Activated CD4-positive, alpha-beta memory T cell treated with anti-CD3 and anti-CD28 coated beads for 36 hours (primary cell): Measurements from ENCODE around the gene PMS1. TPM values are rescaled to one million over a fixed set of nuclear protein-coding genes. Genes with fewer than 3 reads are reported as not detected.
"Not testable (repeated sequence)": the region's sequence is repeated elsewhere in the genome, so short reads cannot be mapped to it uniquely, and the experiment has no call there.

Experiments
- CTCF ChIA-PET: fragments of 350-600 bp; sonication (Branson Sonifier 250); formaldehyde crosslinking; loops from one replicate; lab custom pipeline; 2021; ENCODE audit warnings: antibody characterized with exemption, inconsistent platforms; lab: Charles Lee
- POLR2A ChIA-PET: fragments of 350-600 bp; sonication (Branson Sonifier 250); formaldehyde crosslinking; loops from one replicate; lab custom pipeline; 2021; ENCODE audit warnings: antibody characterized with exemption; lab: Charles Lee
- DNase-seq: peaks from one replicate; pipeline ENCODE4 v3.0.0-alpha.2; 2020
- H3K27ac Mint-ChIP-seq: one replicate; pipeline ENCODE4 v1.8.0; 2021; ENCODE audit warnings: mixed read lengths
- H3K27me3 Mint-ChIP-seq: one replicate; pipeline ENCODE4 v1.8.0; 2021; ENCODE audit warnings: mixed read lengths
- H3K36me3 Mint-ChIP-seq: one replicate; pipeline ENCODE4 v1.8.0; 2021; ENCODE audit warnings: mixed read lengths
- H3K4me1 Mint-ChIP-seq: one replicate; pipeline ENCODE4 v1.8.0; 2021; ENCODE audit warnings: low read depth, mixed read lengths
- H3K4me3 Mint-ChIP-seq: one replicate; pipeline ENCODE4 v1.8.0; 2021; ENCODE audit warnings: mild to moderate bottlenecking, mixed read lengths
- H3K9me3 Mint-ChIP-seq: one replicate; pipeline ENCODE4 v1.8.0; 2021; ENCODE audit warnings: mixed read lengths
- intact Hi-C: fragments of 100-400 bp; cut with micrococcal nuclease; formaldehyde crosslinking; loops from one replicate; pipeline ENCODE4 v1.15.1; 2023
- total RNA-seq, 2 experiments: library from RNA; stranded (reverse); gene quantifications; one replicate each; pipeline ENCODE4 v1.2.3, GENCODE V29; 2021

PMS1 gene
- total RNA-seq, 2 experiments from 2014 or later, result 36.0 to 38.6 TPM

DNA sequence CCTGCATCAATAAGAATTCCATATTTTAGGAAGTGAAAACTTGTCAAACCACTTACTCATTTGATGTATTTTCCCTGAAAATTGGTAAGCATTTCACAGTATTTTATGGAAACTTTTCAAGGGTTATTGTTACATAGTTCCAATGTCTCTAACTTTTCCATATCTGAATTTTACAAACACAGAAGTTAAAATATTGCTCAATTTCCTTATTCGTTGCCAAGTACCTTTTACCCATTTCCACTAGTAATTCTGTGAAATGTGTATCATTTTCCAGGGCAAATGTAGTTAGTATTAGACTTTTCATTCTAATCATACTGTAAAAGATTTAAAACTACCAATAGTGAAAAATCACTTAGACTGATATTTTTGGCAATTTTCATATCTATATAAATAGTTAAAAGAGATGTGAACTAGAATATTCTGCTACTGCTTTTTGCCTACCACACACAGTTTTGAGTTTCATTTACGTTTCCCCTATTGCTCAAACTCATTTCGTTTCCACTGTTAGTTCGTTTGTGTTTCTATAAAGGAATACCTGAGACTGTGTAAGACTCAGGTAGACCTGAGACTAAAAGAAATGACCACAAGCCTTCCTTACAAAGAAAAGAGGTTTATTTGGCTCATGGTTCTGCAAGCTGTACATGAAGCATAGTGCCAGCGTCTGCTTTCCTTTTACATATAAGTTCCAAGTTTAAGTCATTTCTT is 86.3 kb downstream of the PMS1 start:
- Mint-ChIP-seq H3K27ac (no peak overlapping the region), H3K9me3 (no peaks in the 10 kb centered on the region), H3K4me3 (no peak overlapping the region), H3K27me3 (no peaks in the 10 kb centered on the region), H3K4me1 (peaks cover 8% of the 10 kb centered on the region), H3K36me3 (peaks cover 25% of the 10 kb centered on the region)
- intact Hi-C loops, result loop anchor here (10.0 kb wide), 1 partner anchor 136 kb away; no protein-coding TSS in a partner anchor
- DNase-seq, result no peak
- ChIA-PET POLR2A (no interaction called here), CTCF (no interaction called here)

DNA sequence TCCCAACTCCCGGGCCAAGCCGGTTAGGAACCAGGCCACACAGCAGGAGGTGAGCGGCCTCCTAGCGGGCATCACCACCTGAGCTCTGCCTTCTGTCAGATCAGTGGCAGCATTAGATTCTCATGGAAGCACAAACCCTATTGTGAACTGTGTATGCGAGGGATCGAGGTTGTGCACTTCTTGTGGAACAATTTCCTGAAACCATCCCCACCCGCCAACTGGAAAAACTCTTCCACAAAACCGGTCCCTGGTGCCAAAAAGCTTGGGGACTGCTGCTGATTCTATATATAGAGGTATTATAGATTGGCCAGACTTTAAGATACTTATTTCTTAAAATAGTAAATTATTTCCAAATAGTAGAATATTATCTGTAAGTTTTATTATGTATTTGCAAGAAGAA is 89.4 kb downstream of the PMS1 start:
- Mint-ChIP-seq H3K4me1 (peaks cover 8% of the 10 kb centered on the region), H3K27ac (no peak overlapping the region), H3K4me3 (no peak overlapping the region), H3K36me3 (peaks cover 39% of the 10 kb centered on the region), H3K27me3 (no peaks in the 10 kb centered on the region), H3K9me3 (no peaks in the 10 kb centered on the region)
- intact Hi-C loops, result loop anchor here (10.0 kb wide), 1 partner anchor 139 kb away; no protein-coding TSS in a partner anchor
- CTCF ChIA-PET, result no interaction called here
- POLR2A ChIA-PET, result no interaction called here
- DNase-seq, result no peak

- intact Hi-C loops, result loop anchor here (10.0 kb wide), 1 partner anchor 140 kb away; no protein-coding TSS in a partner anchor
- no peak overlapping the region for H3K4me3 Mint-ChIP-seq
- peaks cover 8% of the 10 kb centered on the region for H3K4me1 Mint-ChIP-seq
- no peaks in the 10 kb centered on the region for H3K27me3 Mint-ChIP-seq
- ChIA-PET POLR2A (no interaction called here), CTCF (no interaction called here)
- no peak overlapping the region for H3K27ac Mint-ChIP-seq
- H3K9me3 Mint-ChIP-seq, result no peaks in the 10 kb centered on the region
- DNase-seq, result no peak
- H3K36me3 Mint-ChIP-seq, result peaks cover 39% of the 10 kb centered on the region
These were observed 90.5 kb downstream of the PMS1 start for GRCh38 chr2:189874586-189875320.

DNA sequence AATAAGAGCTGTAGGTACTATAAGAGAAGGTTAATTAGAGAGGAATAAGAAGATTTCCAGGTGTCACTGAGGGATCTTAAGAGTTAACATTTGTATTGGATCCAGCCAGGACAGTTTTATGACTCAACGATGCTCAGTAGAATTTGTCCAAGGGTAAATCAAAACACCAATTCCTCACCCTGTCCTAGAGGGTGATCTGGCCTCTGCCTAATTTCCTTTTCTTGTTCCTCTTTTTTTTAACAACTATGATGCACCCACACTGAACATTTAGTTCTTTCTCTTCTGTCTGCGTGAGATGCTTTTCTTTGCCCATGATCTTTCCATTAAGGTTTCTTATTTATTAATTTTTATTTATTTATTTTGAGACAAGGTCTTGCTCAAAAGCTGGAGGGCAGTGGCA is 92.0 kb downstream of the PMS1 start:
- peaks cover 8% of the 10 kb centered on the region for H3K4me1 Mint-ChIP-seq
- peaks cover 34% of the 10 kb centered on the region for H3K36me3 Mint-ChIP-seq
- POLR2A ChIA-PET, result interaction anchor here (0.6 kb wide), 1 partner anchor 154 kb away, joined by 3 read pairs; no protein-coding TSS in a partner anchor
- DNase-seq, result no peak
- no peaks in the 10 kb centered on the region for H3K9me3 Mint-ChIP-seq
- H3K4me3 Mint-ChIP-seq, result no peak overlapping the region
- CTCF ChIA-PET, result no interaction called here
- no peaks in the 10 kb centered on the region for H3K27me3 Mint-ChIP-seq
- H3K27ac Mint-ChIP-seq, result no peak overlapping the region
- intact Hi-C loops, result loop anchor here (10.0 kb wide), 1 partner anchor 141 kb away; no protein-coding TSS in a partner anchor

DNA sequence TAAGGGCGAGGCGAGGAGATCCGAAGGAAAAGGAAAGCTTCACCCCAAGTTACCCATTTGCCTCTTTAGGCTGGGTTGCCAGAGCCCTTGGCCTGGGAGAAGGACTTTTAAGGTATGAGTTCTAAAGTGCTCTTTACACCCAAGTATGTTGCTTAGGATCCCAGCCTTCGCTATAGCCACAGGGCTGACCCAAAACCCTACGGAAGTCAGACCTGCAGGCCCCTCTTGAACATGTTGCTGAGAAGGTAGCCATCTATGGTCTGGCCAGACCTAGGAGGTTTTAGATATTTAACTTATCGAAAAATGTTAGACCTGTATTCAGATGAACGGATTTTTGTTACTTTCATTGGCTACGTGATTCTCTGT is 95.4 kb downstream of the PMS1 start:
- intact Hi-C loops, result loop anchor here (10.0 kb wide), 1 partner anchor 145 kb away; no protein-coding TSS in a partner anchor
- ChIA-PET CTCF (no interaction called here), POLR2A (no interaction called here)
- DNase-seq, result no peak
- Mint-ChIP-seq H3K27me3 (no peaks in the 10 kb centered on the region), H3K36me3 (peaks cover 26% of the 10 kb centered on the region), H3K4me1 (peaks cover 3% of the 10 kb centered on the region), H3K27ac (no peak overlapping the region), H3K4me3 (no peak overlapping the region), H3K9me3 (no peaks in the 10 kb centered on the region)

GRCh38 chr2:189880429-189880828 is 96.2 kb downstream of the PMS1 start:
- Mint-ChIP-seq H3K36me3 (peaks cover 19% of the 10 kb centered on the region), H3K9me3 (no peaks in the 10 kb centered on the region), H3K27ac (no peak overlapping the region), H3K4me3 (no peak overlapping the region), H3K27me3 (no peaks in the 10 kb centered on the region), H3K4me1 (no peaks in the 10 kb centered on the region)
- ChIA-PET POLR2A (no interaction called here), CTCF (no interaction called here)
- intact Hi-C loops, result no loop called here
- DNase-seq, result no peak

- ChIA-PET POLR2A (no interaction called here), CTCF (no interaction called here)
- intact Hi-C loops, result no loop called here
- H3K4me1 Mint-ChIP-seq, result no peaks in the 10 kb centered on the region
- no peaks in the 10 kb centered on the region for H3K9me3 Mint-ChIP-seq
- H3K27ac Mint-ChIP-seq, result no peak overlapping the region
- peaks cover 19% of the 10 kb centered on the region for H3K36me3 Mint-ChIP-seq
- H3K4me3 Mint-ChIP-seq, result no peak overlapping the region
- DNase-seq, result no peak
- no peaks in the 10 kb centered on the region for H3K27me3 Mint-ChIP-seq
These were observed 96.7 kb downstream of the PMS1 start for GRCh38 chr2:189880832-189881492.

GRCh38 chr2:189885368-189885767 is 101.1 kb downstream of the PMS1 start:
- CTCF ChIA-PET, result no interaction called here
- intact Hi-C loops, result no loop called here
- H3K9me3 Mint-ChIP-seq, result peaks cover 2% of the 10 kb centered on the region
- peaks cover 2% of the 10 kb centered on the region for H3K27me3 Mint-ChIP-seq
- H3K4me3 Mint-ChIP-seq, result no peak overlapping the region
- H3K36me3 Mint-ChIP-seq, result no peaks in the 10 kb centered on the region
- H3K4me1 Mint-ChIP-seq, result no peaks in the 10 kb centered on the region
- DNase-seq, result no peak
- H3K27ac Mint-ChIP-seq, result no peak overlapping the region
- POLR2A ChIA-PET, result no interaction called here

- DNase-seq, H3K27ac Mint-ChIP-seq, H3K36me3 Mint-ChIP-seq, H3K27me3 Mint-ChIP-seq, intact Hi-C loops, H3K4me1 Mint-ChIP-seq, H3K9me3 Mint-ChIP-seq, POLR2A ChIA-PET, H3K4me3 Mint-ChIP-seq, CTCF ChIA-PET: not testable (repeated sequence)
These were observed 108.5 kb downstream of the PMS1 start for GRCh38 chr2:189892546-189893294.

GRCh38 chr2:189896809-189897208 is 112.6 kb downstream of the PMS1 start:
- ChIA-PET CTCF (interaction anchor here (0.6 kb wide), 1 partner anchor 63 kb away, joined by 3 read pairs; no protein-coding TSS in a partner anchor), POLR2A (no interaction called here)
- H3K27ac Mint-ChIP-seq, result no peak overlapping the region
- intact Hi-C loops, result no loop called here
- no peak for DNase-seq
- H3K4me1 Mint-ChIP-seq, result no peaks in the 10 kb centered on the region
- no peaks in the 10 kb centered on the region for H3K27me3 Mint-ChIP-seq
- no peaks in the 10 kb centered on the region for H3K36me3 Mint-ChIP-seq
- no peak overlapping the region for H3K4me3 Mint-ChIP-seq
- H3K9me3 Mint-ChIP-seq, result no peaks in the 10 kb centered on the region

DNA sequence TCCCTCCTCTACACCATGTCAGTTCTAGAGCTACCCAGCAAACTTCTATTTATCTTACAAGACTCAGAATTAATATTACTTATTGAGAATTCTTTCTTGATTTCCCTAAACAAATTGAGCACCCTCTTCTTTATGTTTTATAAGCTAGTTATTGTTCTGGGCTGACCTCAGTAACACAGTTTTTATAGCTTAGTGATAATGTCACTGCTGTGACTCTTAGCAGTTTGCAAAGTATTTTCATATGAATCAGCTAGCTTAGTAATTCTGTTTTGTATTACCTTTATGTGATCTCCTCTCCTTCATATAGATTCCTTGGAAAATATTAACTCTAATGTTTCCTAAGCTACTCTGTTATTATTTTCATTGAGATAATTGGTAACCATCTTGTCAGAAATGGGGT is 114.9 kb downstream of the PMS1 start:
- no peak for DNase-seq
- Mint-ChIP-seq H3K27ac (no peak overlapping the region), H3K27me3 (no peaks in the 10 kb centered on the region), H3K36me3 (no peaks in the 10 kb centered on the region), H3K9me3 (no peaks in the 10 kb centered on the region), H3K4me1 (no peaks in the 10 kb centered on the region), H3K4me3 (no peak overlapping the region)
- intact Hi-C loops, result no loop called here
- POLR2A ChIA-PET, result no interaction called here
- CTCF ChIA-PET, result no interaction called here

DNA sequence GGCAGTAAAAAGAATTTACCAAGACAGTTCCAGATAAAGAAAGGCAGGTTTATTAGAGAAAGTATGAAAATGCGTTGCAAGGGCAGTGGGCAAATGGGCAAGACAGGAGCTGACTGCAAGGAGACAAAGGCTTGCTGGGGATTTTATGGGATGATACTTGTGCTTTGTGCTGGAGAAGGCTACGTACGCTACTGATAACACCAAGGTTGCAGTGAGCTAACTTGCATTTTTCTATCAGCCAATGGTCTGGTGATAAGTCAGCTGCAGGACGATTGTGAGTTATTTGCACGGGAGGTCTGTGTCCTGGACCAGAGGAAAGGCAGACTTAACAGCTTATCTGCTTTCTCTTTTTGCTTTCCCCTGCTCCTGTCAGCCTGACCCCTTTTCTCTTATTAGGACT is 116.5 kb downstream of the PMS1 start:
- Mint-ChIP-seq H3K4me3 (no peak overlapping the region), H3K27me3 (no peaks in the 10 kb centered on the region), H3K27ac (no peak overlapping the region), H3K9me3 (no peaks in the 10 kb centered on the region), H3K36me3 (no peaks in the 10 kb centered on the region), H3K4me1 (no peaks in the 10 kb centered on the region)
- ChIA-PET POLR2A (no interaction called here), CTCF (no interaction called here)
- no peak for DNase-seq
- intact Hi-C loops, result no loop called here
